GM23248 (cell line): Measurements from ENCODE around the gene VGF. TPM values are rescaled to one million over a fixed set of nuclear protein-coding genes. Genes with fewer than 3 reads are reported as not detected.

Experiments
- DNase-seq: peaks from one replicate; pipeline ENCODE4 v3.0.0-alpha.2; 2015
- H2AFZ ChIP-seq: fragments of 200-600 bp; sonication (generic); 2 replicates; pipeline ENCODE4 v1.6.1; 2016; ENCODE audit warnings: antibody characterized with exemption
- H3F3A ChIP-seq: fragments of 200-600 bp; sonication (generic); 2 replicates; pipeline ENCODE4 v1.6.1; 2016; ENCODE audit warnings: mild to moderate bottlenecking, antibody characterized with exemption, mixed run types; ENCODE audit not compliant: insufficient read depth
- H3K27ac ChIP-seq: fragments of 200-600 bp; sonication (generic); 2 replicates; pipeline ENCODE4 v1.5.1; 2016; ENCODE audit warnings: mild to moderate bottlenecking
- H3K27me3 ChIP-seq: fragments of 200-600 bp; sonication (generic); replicated peaks from 2 replicates; pipeline ENCODE4 v1.6.1; 2016; ENCODE audit warnings: mild to moderate bottlenecking; ENCODE audit not compliant: insufficient read depth
- H3K36me3 ChIP-seq: fragments of 200-600 bp; sonication (generic); 2 replicates; pipeline ENCODE4 v1.6.1; 2016; ENCODE audit warnings: low read depth, mild to moderate bottlenecking
- H3K4me1 ChIP-seq: fragments of 200-600 bp; sonication (generic); 2 replicates; pipeline ENCODE4 v1.6.1; 2016; ENCODE audit warnings: mild to moderate bottlenecking; ENCODE audit not compliant: insufficient read depth
- H3K4me2 ChIP-seq: fragments of 200-600 bp; sonication (generic); one replicate; pipeline ENCODE4 v1.6.1; 2016; ENCODE audit warnings: mild to moderate bottlenecking; ENCODE audit not compliant: unreplicated experiment
- H3K4me3 ChIP-seq: fragments of 200-600 bp; sonication (generic); 2 replicates; pipeline ENCODE4 v1.5.1; 2016; ENCODE audit warnings: mild to moderate bottlenecking
- H3K79me2 ChIP-seq: fragments of 200-600 bp; sonication (generic); 2 replicates; pipeline ENCODE4 v1.6.1; 2016; ENCODE audit warnings: mild to moderate bottlenecking; ENCODE audit not compliant: insufficient read depth
- H3K9ac ChIP-seq: fragments of 200-600 bp; sonication (generic); 2 replicates; pipeline ENCODE4 v1.6.1; 2016; ENCODE audit warnings: mild to moderate bottlenecking
- H3K9me2 ChIP-seq: fragments of 200-600 bp; sonication (generic); 2 replicates; pipeline ENCODE4 v1.6.1; 2016; ENCODE audit warnings: mixed run types, mild to moderate bottlenecking, moderate library complexity; ENCODE audit not compliant: insufficient read depth
- H3K9me3 ChIP-seq: fragments of 200-600 bp; sonication (generic); one replicate; pipeline ENCODE4 v1.6.1; 2017; ENCODE audit warnings: low read depth
- H4K20me1 ChIP-seq: fragments of 200-600 bp; sonication (generic); 2 replicates; pipeline ENCODE4 v1.6.0; 2016; ENCODE audit not compliant: insufficient read depth
- EZH2 ChIP-seq: fragments of 200-600 bp; sonication (generic); IDR thresholded peaks from 2 replicates; pipeline ENCODE4 v1.6.1; 2018; ENCODE audit warnings: antibody characterized with exemption, mild to moderate bottlenecking; ENCODE audit not compliant: insufficient read depth, poor library complexity, severe bottlenecking
- EZH2phosphoT487 ChIP-seq: fragments of 200-600 bp; sonication (generic); IDR thresholded peaks from 2 replicates; pipeline ENCODE4 v1.6.1; 2018; ENCODE audit warnings: antibody characterized with exemption, moderate library complexity, mild to moderate bottlenecking, low read depth; ENCODE audit not compliant: insufficient read depth
- WGBS, 2 experiments: methylation state at CpG; one replicate each; pipeline ENCODE4 v1.1.6; 2015 to 2017; ENCODE audit warnings: low lambda C conversion rate in 2 of 2, low coverage in 1 of 2; ENCODE audit errors: missing lambda C conversion rate in 2 of 2; 5-methylcytosine and 5-hydroxymethylcytosine counted together
- in situ Hi-C: fragments of 300-500 bp; cut with MboI; formaldehyde crosslinking; loops from 2 replicates; pipeline ENCODE4 v1.15.0; 2020
- polyA plus RNA-seq: library from polyadenylated mRNA; unstranded; fragments of >200 nt; fragmentation: Nextera tagmentation; extraction: Ambion mirVana; gene quantifications from 2 replicates; pipeline ENCODE4 v1.2.1, GENCODE V29; 2016
- total RNA-seq: library from RNA; depleted of rRNA; stranded (reverse); fragments of >200 nt; shearing (Covaris generic); gene quantifications from 2 replicates; pipeline ENCODE4 v1.2.3, GENCODE V29; 2014

The VGF gene
- total and polyA plus RNA-seq, 2 experiments from 2014 or later: not detected

GRCh38 chr7:101173752-101174244 lies 8.4 kb upstream of the VGF start:
- in situ Hi-C loops: no loop called here
- Histone ChIP-seq H3K9me3 (no peaks in the 10 kb centered on the region), H3K36me3 (no peaks in the 10 kb centered on the region), H3F3A (no peaks in the 10 kb centered on the region), H4K20me1 (no peaks in the 10 kb centered on the region), H3K27ac (no peak overlapping the region), H3K4me3 (peak overlapping the region; percentile 53), H3K4me1 (no peaks in the 10 kb centered on the region), H3K9ac (no peak overlapping the region), H3K27me3 (peaks cover 81% of the 10 kb centered on the region), H2AFZ (peak overlapping the region; percentile 35; the same call in 1 of the 2 replicates), H3K79me2 (no peaks in the 10 kb centered on the region), H3K4me2 (peak overlapping the region; percentile 57), H3K9me2 (no peaks in the 10 kb centered on the region)
- 6% methylated on average over 16 of the region's 16 CpGs for WGBS, 2 experiments
- TF ChIP-seq EZH2: no peak
- TF ChIP-seq EZH2phosphoT487: no peak
- DNase-seq: peak; percentile 78

DNA sequence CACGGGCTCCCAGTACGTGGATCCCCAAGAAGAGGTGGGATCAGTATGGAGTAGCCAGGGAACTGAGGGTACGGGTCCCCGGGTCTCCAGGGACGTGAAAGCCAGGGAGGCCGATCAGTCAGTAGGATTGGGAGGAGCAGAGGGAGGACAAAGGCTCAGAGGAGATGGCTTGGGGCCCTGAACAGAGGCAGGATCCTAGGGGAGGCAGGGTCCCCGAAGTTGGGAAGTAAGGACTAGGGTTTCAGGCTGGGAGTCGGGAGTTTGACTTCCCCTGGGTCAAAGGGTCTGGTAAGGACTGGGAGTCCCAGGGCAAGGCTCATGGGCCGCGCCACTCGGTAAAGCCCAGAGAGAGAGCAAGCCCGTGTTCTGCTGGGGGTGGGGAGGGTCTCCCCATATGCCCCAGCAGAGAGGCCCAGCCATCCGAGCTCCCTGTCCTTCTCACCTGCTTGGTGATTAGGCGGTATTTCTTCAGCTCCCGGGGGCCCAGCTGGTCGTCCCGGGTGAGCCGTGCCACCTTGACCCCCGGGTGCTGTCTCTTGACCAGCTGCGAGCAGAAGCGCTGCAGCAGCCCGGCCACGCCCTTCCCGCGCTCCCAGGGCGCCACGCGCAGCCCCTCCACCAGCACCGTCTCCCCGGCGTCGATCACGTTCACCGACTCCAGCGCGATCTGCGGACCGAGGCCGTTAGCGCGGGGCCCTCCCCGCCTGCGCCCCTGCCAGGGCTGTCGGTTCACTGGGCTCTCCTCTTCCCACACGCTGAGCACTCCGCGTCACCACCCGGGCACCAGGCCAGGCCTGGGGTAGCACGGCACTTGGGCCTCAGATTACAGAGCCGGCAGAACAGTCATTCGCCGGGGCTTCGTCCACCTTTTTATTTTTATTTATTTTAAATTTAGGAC lies 7.7 kb upstream of the VGF start:
- TF ChIP-seq EZH2phosphoT487 (no peak), EZH2 (peak; percentile 62)
- peaks cover 3% of the 10 kb centered on the region; the same call in 1 of the 2 replicates for H3F3A ChIP-seq
- no peaks in the 10 kb centered on the region for H4K20me1 ChIP-seq
- H2AFZ ChIP-seq: peak overlapping the region; percentile 35; the same call in 1 of the 2 replicates
- in situ Hi-C loops: no loop called here
- peaks cover 75% of the 10 kb centered on the region for H3K27me3 ChIP-seq
- H3K9ac ChIP-seq: no peak overlapping the region
- H3K79me2 ChIP-seq: no peaks in the 10 kb centered on the region
- no peaks in the 10 kb centered on the region for H3K36me3 ChIP-seq
- H3K4me2 ChIP-seq: peak overlapping the region; percentile 57
- H3K4me1 ChIP-seq: no peaks in the 10 kb centered on the region
- H3K27ac ChIP-seq: no peak overlapping the region
- no peaks in the 10 kb centered on the region for H3K9me3 ChIP-seq
- no peaks in the 10 kb centered on the region for H3K9me2 ChIP-seq
- DNase-seq: peak; percentile 88
- H3K4me3 ChIP-seq: peak overlapping the region; percentile 53
- 1 to 2% methylated on average over 35 to 49 of the region's 53 CpGs for WGBS, 2 experiments

DNA sequence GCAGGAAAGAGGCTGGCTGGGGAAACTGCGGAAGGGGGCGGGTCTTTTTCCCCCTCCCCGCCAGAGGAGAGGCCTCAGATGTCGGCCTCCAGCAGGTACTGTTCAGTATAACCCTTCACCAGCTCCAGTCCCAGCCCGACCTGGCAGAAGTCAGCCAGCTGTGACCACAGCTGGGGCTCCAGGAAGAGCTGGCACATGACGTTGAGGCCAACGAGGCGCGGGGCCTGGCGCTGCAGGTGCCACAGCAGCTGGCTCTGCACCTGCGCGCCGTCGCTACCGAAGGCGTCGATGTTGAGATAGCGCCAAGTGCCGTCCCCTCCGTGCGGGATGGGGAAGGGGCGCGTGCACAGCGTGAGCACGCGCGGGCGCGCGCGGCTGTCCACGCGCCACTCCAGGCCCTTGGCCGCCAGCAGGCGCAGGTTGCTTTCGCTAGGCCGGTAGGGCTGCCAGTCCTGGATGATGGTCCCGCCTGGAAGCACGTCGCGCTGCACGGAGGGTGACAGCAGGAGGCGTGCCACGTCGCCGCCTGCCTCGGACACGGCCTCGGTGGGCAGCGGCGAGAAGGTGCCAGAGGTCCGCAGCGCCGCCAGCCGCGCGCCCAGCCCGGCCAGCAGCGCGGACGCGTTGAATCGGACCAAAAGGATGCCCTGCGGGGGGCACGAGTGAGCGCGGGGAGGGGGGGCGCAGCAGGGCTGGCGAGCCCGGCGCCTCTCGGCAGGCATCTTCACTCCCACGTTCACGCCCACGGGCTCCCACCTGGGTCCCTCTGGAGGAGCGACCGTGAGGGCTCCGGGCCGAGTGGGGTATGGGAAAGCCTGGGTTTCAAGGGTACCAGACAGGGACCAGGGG lies 6.9 kb upstream of the VGF start:
- in situ Hi-C loops: no loop called here
- TF ChIP-seq EZH2phosphoT487 (0 out of 2 replicates have a peak, but pooled peaks have one; percentile 39), EZH2 (no peak)
- 2 to 4% methylated on average over 66 to 72 of the region's 79 CpGs for WGBS, 2 experiments
- peaks cover 9% of the 10 kb centered on the region; the same call in 1 of the 2 replicates for H3F3A ChIP-seq
- no peaks in the 10 kb centered on the region for H3K4me1 ChIP-seq
- no peak overlapping the region for H3K27ac ChIP-seq
- no peak for DNase-seq
- H3K27me3 ChIP-seq: peaks cover 72% of the 10 kb centered on the region
- H4K20me1 ChIP-seq: no peaks in the 10 kb centered on the region
- no peak overlapping the region for H3K9ac ChIP-seq
- H3K36me3 ChIP-seq: no peaks in the 10 kb centered on the region
- no peaks in the 10 kb centered on the region for H3K9me3 ChIP-seq
- no peak overlapping the region for H3K4me3 ChIP-seq
- H3K79me2 ChIP-seq: no peaks in the 10 kb centered on the region
- H2AFZ ChIP-seq: no peak overlapping the region
- H3K9me2 ChIP-seq: no peaks in the 10 kb centered on the region
- H3K4me2 ChIP-seq: no peak overlapping the region

GRCh38 chr7:101171442-101171837 lies 6.1 kb upstream of the VGF start:
- peaks cover 9% of the 10 kb centered on the region; the same call in 1 of the 2 replicates for H3F3A ChIP-seq

More at GRCh38 chr7:101171442-101171837, 6.1 kb upstream of the VGF start:
- H3K27me3 ChIP-seq: peaks cover 68% of the 10 kb centered on the region
- no peak overlapping the region for H3K9ac ChIP-seq
- no peaks in the 10 kb centered on the region for H4K20me1 ChIP-seq
- in situ Hi-C loops: no loop called here
- H3K4me3 ChIP-seq: no peak overlapping the region
- 0 to 2% methylated on average over 12 to 13 of the region's 13 CpGs for WGBS, 2 experiments
- H3K36me3 ChIP-seq: no peaks in the 10 kb centered on the region
- H3K79me2 ChIP-seq: no peaks in the 10 kb centered on the region
- H3K4me2 ChIP-seq: no peak overlapping the region
- no peak overlapping the region for H3K27ac ChIP-seq
- H3K9me3 ChIP-seq: no peaks in the 10 kb centered on the region
- H3K4me1 ChIP-seq: no peaks in the 10 kb centered on the region
- DNase-seq: no peak
- TF ChIP-seq EZH2 (no peak), EZH2phosphoT487 (no peak)
- no peak overlapping the region for H2AFZ ChIP-seq
- H3K9me2 ChIP-seq: no peaks in the 10 kb centered on the region
